Endothelial cell (in vitro differentiated cells): ENCODE measurements around the gene PCDHA8. TPM values are rescaled to one million over a fixed set of nuclear protein-coding genes. Genes with fewer than 3 reads are reported as not detected.

Experiments
- DNase-seq: peaks from one replicate; pipeline ENCODE4 v3.0.0; 2021; ENCODE audit warnings: low spot score
- H3K27ac Mint-ChIP-seq: one replicate; pipeline ENCODE4 v1.8.0; 2021; ENCODE audit warnings: mixed read lengths, inconsistent platforms; ENCODE audit not compliant: unreplicated experiment
- H3K27me3 Mint-ChIP-seq: one replicate; pipeline ENCODE4 v1.8.0; 2021; ENCODE audit warnings: mild to moderate bottlenecking, moderate library complexity, mixed read lengths, inconsistent platforms; ENCODE audit not compliant: unreplicated experiment
- H3K36me3 Mint-ChIP-seq: one replicate; pipeline ENCODE4 v1.8.0; 2021; ENCODE audit warnings: mild to moderate bottlenecking, low read depth, mixed read lengths, inconsistent platforms; ENCODE audit not compliant: unreplicated experiment
- H3K4me1 Mint-ChIP-seq: one replicate; pipeline ENCODE4 v1.8.0; 2021; ENCODE audit warnings: mild to moderate bottlenecking, mixed read lengths, inconsistent platforms; ENCODE audit not compliant: unreplicated experiment
- H3K4me3 Mint-ChIP-seq: one replicate; pipeline ENCODE4 v1.8.0; 2021; ENCODE audit warnings: mild to moderate bottlenecking, mixed read lengths, inconsistent platforms; ENCODE audit not compliant: unreplicated experiment
- H3K9me3 Mint-ChIP-seq: one replicate; pipeline ENCODE4 v1.8.0; 2021; ENCODE audit warnings: mixed read lengths, inconsistent platforms; ENCODE audit not compliant: unreplicated experiment
- CTCF ChIP-seq: fragments of 200-600 bp; sonication (generic); IDR thresholded peaks from one replicate; pipeline ENCODE4 v1.5.0; 2021; ENCODE audit warnings: antibody characterized with exemption; ENCODE audit not compliant: unreplicated experiment
- total RNA-seq: library from RNA; stranded (reverse); fragmentation: NEBNext Ultra II Directional; extraction: Animal tissue kit (Norgen Biotek cat#: 25700); gene quantifications from one replicate; pipeline ENCODE4 v1.2.1, GENCODE V29; 2021; ENCODE audit not compliant: unreplicated experiment

PCDHA8 gene
- total RNA-seq, 1 donor from 2014 or later = 1.6 TPM

- DNase-seq = peak; percentile 2
- H3K4me1 Mint-ChIP-seq = no peaks in the 10 kb centered on the region
- H3K4me3 Mint-ChIP-seq = no peak overlapping the region
- no peak overlapping the region for H3K27ac Mint-ChIP-seq
- no peaks in the 10 kb centered on the region for H3K9me3 Mint-ChIP-seq
- no peaks in the 10 kb centered on the region for H3K27me3 Mint-ChIP-seq
- H3K36me3 Mint-ChIP-seq = peaks cover 4% of the 10 kb centered on the region
- TF ChIP-seq CTCF = no peak
Observed at GRCh38 chr5:140877262-140877581, 36.2 kb downstream of the PCDHA8 start.

GRCh38 chr5:140881889-140882590, 41.1 kb downstream of the PCDHA8 start, which contains the start of gene PCDHA13:
Gene PCDHA13 (plus strand): TSS chr5:140882124. CDS start chr5:140882269, 145 bp downstream.
- Mint-ChIP-seq H3K27me3 (no peaks in the 10 kb centered on the region), H3K4me1 (no peaks in the 10 kb centered on the region), H3K27ac (no peak within 1 kb of the TSS), H3K4me3 (peak within 1 kb of the TSS; percentile 17), H3K36me3 (peaks cover 9% of the 10 kb centered on the region), H3K9me3 (no peaks in the 10 kb centered on the region)
- DNase-seq = peak; percentile 20
- no peak for TF ChIP-seq CTCF

- Mint-ChIP-seq H3K9me3 (no peaks in the 10 kb centered on the region), H3K4me1 (no peaks in the 10 kb centered on the region), H3K4me3 (peak overlapping the region; percentile 13), H3K27ac (no peak overlapping the region), H3K36me3 (peaks cover 9% of the 10 kb centered on the region), H3K27me3 (no peaks in the 10 kb centered on the region)
- peak; percentile 39 for TF ChIP-seq CTCF
- peak; percentile 54 for DNase-seq
Observed at GRCh38 chr5:140882591-140882899, 41.6 kb downstream of the PCDHA8 start.

- H3K9me3 Mint-ChIP-seq = no peaks in the 10 kb centered on the region
- no peak overlapping the region for H3K27ac Mint-ChIP-seq
- TF ChIP-seq CTCF = no peak
- no peaks in the 10 kb centered on the region for H3K27me3 Mint-ChIP-seq
- no peak overlapping the region for H3K4me3 Mint-ChIP-seq
- H3K4me1 Mint-ChIP-seq = no peaks in the 10 kb centered on the region
- no peak for DNase-seq
- peaks cover 9% of the 10 kb centered on the region for H3K36me3 Mint-ChIP-seq
Observed at GRCh38 chr5:140883373-140883772, 42.4 kb downstream of the PCDHA8 start.

- H3K4me3 Mint-ChIP-seq = no peak overlapping the region
- no peaks in the 10 kb centered on the region for H3K27me3 Mint-ChIP-seq
- no peaks in the 10 kb centered on the region for H3K9me3 Mint-ChIP-seq
- no peak for DNase-seq
- peaks cover 9% of the 10 kb centered on the region for H3K36me3 Mint-ChIP-seq
- no peak for TF ChIP-seq CTCF
- H3K27ac Mint-ChIP-seq = no peak overlapping the region
- no peaks in the 10 kb centered on the region for H3K4me1 Mint-ChIP-seq
Observed at GRCh38 chr5:140883927-140884697, 43.1 kb downstream of the PCDHA8 start.
